ENCODE data around the gene CDK6.

Gene CDK6

DNA sequence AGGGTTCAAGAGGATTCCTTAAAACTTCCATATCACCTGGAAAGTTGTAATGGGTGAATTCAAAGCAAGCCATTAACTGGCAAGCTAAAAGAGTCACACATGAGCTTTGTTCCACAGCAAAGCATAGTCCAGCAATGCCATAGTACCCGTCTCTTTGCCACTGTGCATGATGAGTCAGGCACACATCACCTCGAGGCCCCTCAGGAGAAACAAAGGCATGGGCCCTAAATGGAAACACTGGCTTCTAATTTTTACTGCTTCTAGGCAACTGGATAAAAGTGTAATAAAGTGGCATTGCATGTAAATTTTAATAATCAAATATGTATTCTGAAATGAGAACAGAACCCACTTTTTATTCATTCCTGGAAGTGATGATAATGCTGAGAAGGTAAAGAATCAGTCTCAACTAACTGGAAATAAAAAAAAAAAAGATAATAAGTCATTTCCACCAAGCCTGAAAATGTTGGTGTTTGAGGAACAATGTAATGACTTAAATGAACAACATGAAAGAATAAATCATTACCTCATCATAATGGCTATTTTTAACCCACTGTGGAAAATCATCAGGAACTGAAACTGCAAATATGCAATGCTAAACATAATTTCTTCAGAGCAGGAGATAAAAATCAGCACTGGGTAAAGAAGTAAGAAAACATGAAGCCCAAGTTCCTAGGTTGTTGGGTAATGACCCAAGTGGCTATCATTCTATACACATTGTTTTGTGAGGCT is 104.9 kb downstream of the CDK6 start:
- no peak for DNase-seq

DNA sequence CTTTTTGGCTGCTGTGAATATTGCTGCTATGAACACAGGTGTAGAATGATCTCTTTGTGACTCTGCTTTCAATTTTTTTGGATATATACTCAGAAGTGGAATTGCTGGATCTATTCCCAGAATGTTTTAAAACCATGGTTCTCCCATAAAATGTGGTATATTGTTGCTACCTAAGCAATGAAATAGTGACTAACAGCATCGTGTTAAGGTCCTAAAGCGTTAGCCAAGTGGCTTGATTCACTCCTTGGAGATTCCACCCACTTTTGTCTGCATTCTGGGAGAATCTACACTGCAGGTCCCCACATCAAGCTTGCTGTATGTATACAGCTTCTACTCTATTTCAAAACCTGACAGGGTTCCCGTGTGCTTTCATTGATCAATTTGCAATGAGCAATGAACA is 105.6 kb downstream of the CDK6 start:
- no peak for DNase-seq

DNA sequence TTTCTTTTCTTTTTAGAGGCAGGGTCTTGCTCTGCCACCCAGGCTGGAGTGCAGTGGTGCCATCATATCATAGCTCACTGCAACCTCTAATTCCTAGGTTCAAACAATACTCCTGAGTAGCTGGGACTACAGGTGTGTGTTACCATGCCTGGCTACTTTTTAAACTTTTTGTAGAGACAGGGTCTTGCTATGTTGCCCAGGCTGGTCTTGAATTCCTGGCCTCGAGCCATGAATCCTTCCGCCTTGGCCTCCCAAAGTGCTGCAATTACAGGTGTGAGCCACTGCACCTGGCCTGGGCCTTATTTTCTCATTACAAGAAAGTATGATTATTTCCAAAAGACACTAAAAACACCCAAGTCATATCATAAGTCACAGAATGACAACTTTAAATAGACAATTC is 106.6 kb downstream of the CDK6 start:
- no peak for DNase-seq

- no peak for DNase-seq
Measured at GRCh38 chr7:92729172-92729571, 107.2 kb downstream of the CDK6 start.

- no peak for DNase-seq
Measured at GRCh38 chr7:92727755-92728154, 108.6 kb downstream of the CDK6 start.

GRCh38 chr7:92725161-92725925 is 111.0 kb downstream of the CDK6 start:
- no peak for DNase-seq

DNA sequence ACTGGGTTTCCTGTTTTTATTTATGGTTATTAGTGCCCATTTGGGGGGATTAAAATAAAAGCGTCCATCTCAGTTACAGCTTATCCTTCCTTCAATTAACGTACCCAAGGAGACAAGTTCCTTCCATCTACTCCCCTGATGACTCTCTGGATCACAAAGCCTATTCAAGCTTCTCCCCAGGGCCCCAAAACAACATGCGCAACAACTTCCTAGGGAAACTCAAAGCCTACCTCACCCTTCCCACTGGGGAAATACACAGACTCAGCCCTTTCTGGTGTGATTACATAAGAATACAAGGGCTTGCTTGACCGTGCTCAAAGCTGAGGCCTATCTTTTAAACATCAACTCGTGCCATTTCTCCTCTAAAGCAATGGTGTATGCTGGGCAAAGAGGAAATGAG is 112.4 kb downstream of the CDK6 start:
- DNase-seq = no peak

DNA sequence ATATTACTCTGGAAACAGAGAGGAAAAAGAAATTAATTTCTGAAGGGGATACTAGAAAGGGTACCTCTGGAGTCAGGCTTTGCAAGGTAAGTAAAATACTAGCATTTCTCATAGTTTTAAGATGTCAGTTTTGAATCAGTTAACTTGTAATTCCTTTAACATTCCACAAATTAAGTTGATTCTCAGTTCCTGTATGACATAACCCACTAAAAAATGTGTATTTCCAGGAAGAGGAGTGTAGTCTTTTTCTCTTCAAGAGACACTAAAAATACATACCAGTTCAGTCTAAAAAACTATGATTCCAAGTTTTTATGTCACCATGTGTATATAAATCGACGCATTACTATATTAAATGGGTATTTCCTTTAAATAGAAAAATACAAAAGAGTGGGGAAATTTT is 113.2 kb downstream of the CDK6 start:
- no peak for DNase-seq

GRCh38 chr7:92722541-92722940 is 113.8 kb downstream of the CDK6 start:
- no peak for DNase-seq

GRCh38 chr7:92720604-92721350 is 115.6 kb downstream of the CDK6 start:
- no peak for DNase-seq

GRCh38 chr7:92717993-92718716 is 118.2 kb downstream of the CDK6 start:
- DNase-seq = no peak

- DNase-seq = no peak
Measured at GRCh38 chr7:92717623-92717992, 118.8 kb downstream of the CDK6 start.

GRCh38 chr7:92716825-92717580 is 119.4 kb downstream of the CDK6 start:
- no peak for DNase-seq

DNA sequence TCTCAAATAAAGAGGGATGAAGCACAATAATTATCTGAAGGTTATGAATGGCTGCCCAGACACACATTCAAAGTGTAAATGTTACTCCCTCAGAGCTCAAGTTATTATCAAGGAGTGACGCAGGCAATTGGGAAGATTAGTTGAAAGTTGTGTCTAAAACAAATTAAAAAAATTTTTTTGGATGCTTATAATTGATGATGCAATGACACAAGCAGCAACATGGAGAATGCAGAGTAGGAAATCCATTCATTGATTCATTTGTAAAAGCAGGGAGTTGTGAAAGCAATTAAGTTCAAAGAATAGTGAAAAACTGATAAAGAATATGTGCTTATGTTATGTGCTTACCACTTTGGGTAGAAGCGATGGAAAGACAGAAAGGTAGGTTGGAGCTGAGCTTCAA is 120.4 kb downstream of the CDK6 start:
- DNase-seq = no peak

DNA sequence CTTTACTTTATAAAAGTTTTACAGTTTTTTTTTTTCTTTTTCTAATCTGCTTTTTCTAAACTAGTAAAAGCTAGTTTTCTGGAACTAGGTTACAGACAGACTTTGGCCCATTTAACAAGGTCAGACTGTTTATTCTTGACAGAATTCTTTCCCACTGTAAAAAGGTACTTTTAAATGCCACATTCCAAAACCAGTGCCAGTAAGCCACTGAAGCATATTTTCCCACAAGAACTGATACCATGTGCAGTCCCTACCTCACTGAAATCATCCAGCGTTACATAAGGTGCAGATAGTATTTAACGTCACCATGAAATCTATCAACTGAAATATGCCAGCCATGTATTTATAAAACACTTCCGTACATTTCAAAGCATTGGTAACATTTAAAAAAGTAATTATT is 121.6 kb downstream of the CDK6 start:
- no peak for DNase-seq

DNA sequence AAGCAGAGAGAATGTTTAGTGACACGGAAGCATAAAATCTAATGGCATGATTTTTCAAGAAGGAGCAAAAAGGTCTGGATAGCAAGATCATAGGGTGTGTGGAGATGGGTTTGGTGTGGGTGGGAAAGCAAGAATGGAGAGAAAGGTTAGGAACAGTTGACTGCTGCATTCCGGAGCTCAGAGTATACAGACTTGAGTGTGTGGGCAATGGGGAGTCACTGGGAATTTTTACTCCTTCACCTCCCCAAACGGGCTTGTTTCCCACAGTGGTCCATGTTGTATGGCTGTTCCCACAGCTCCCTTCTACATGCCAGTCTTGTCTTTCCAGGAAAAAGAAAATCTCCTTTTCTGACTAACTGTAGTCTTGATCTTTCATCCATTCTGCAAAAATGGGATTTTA is 122.1 kb downstream of the CDK6 start:
- DNase-seq = no peak

DNA sequence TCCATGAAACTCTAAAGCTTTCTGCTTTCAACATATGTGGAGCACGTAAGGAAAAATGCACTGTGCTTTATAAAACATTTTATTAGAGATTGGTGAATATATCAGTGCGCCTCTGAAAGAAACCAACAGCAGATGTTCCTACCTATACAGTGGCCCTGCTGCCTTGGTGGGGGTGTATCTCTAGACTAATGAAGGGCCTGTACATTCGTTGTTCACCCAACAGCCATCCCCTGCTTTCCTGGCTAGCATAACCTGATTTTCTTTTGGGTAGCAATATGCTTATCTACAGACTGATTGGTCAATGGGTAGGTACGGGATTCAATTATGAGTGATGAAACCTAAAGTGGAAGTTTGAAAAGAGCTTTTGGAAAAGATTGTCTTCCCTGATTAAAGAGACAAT is 126.5 kb downstream of the CDK6 start:
- no peak for DNase-seq

DNA sequence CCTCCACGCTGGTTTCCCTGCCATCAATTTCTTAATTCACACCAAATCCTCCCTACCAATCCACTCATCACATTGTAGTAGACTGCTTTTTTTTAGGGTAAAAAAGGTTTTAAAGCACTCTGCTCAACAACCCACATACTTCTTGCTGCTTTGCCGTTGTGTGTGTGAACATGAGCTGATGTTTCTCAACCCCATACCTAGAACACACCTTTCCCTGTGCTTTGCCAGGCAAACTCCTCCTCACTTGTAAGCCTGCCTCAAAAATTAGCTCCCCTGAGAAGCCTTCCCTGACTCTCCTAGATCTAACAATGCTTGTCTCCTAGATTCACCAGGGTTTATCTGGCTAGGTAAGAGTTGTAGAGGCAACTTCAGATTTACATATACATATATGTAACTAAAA is 127.2 kb downstream of the CDK6 start:
- DNase-seq = no peak

DNA sequence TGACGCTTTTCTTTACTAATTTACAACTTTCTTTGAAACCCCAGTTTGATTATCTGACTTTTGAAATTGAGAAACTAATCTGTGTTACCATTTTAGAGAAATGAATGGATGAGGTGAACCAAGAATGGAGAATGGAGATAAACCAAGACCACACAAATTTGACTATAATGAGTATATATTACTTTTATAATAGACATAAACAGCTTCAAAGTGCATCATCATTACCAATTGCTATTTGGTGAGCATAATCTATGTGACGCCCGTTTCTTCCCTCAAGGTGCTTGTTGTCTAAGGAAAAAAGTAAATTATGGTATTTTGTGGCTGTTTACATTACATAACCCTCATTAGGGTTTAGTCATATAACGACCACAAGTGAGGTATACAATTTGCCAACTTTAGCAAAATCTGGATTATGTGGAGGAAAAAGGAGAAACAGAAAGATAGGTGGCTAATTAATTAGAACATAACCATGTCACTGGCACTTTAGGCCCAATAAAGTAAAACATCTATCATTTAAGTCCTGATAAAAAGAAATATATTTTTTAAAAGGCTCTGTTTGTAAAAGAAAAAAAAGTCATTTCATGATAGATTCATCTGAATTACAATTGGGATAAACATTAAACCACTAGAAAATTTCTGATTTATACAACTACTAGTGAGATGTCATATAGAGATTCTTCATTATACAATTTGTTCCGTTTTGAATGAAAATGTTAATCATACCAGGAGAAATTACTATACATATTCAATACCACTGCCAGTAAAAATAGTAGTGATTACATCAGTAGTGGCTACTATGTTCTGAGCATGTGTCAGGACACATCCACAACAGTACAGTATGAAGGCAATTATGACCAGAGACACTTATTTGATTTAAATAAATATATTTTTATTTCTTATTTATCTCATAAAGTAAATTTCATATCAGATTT is 128.0 kb downstream of the CDK6 start:
- DNase-seq = no peak

DNA sequence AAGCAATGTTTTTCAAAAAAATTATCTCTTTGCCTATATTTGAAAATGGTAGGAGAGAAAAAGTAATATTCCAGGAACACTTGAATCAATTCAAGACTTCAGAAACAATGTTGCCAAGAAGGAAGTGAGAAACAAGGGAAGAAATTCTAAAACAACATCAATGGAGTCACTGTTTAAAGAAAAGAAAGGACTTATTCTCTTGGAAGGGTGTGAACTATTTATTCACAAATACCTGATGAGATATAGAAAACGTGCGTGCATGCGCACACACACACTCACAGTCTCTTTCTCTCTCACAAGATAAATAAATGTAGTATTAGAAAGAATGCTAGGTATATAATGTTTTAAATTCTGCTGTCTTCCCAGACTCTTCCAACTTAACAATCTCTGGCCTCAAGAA is 128.9 kb downstream of the CDK6 start:
- DNase-seq = no peak

DNA sequence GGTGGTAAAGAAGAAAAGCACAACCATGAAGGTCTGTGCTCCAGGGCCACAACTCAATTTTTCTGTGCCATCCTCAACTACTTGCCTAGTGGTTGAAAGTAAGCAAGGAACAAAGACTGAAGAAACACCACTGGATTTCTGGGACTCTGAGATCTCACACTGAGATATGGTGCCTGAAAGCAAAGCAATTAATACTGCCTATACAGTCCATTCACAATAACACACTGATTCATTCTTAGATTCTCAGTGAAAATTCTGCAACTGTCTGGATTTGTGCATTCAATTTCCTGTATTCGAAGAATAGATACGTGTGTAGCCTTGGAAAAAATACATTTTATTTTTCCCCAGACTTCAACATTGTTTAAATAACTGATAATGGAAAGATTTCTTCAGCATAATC is 129.8 kb downstream of the CDK6 start:
- DNase-seq = no peak
